ENCODE data around the gene SERPINE3.

DNA sequence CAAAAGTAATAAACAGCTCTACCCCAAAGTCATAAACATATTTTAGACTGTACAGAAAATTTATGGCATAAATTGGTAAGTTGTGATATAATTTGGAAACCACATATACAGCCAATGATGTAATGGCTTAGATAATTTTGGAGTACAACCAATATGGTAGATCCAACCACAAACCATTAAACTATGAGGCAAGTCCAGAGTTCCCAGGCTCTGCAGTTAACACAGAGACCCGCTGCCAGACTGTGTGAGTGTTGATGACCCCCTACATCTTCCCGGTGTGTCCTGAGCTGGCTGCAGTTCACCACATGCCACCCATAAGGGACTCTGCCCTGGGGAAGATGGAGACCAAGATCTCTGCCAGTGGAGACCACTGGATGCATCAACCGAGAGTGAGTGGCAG, 9.9 kb upstream of the SERPINE3 start:
- no peak for TF ChIP-seq EZH2 (IDR thresholded peaks at IDR 0.05; ENCODE audit: borderline replicate concordance, low read depth, low read length, poor library complexity, severe bottlenecking)
- TF ChIP-seq, protein P1, sequence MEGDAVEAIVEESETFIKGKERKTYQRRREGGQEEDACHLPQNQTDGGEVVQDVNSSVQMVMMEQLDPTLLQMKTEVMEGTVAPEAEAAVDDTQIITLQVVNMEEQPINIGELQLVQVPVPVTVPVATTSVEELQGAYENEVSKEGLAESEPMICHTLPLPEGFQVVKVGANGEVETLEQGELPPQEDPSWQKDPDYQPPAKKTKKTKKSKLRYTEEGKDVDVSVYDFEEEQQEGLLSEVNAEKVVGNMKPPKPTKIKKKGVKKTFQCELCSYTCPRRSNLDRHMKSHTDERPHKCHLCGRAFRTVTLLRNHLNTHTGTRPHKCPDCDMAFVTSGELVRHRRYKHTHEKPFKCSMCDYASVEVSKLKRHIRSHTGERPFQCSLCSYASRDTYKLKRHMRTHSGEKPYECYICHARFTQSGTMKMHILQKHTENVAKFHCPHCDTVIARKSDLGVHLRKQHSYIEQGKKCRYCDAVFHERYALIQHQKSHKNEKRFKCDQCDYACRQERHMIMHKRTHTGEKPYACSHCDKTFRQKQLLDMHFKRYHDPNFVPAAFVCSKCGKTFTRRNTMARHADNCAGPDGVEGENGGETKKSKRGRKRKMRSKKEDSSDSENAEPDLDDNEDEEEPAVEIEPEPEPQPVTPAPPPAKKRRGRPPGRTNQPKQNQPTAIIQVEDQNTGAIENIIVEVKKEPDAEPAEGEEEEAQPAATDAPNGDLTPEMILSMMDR (conservative IDR thresholded peaks at IDR 0.05; ENCODE audit: low read depth, low read length), result no peak
